Activated CD8-positive, alpha-beta memory T cell treated with anti-CD3 and anti-CD28 coated beads, Interleukin-2, amount 50 U/mL, for 4 hours (primary cell): Measurements from ENCODE around the gene MAP3K10.

Experiments used
- DNase-seq: peaks from one replicate; pipeline ENCODE4 v3.0.0-alpha.2; 2020

Gene MAP3K10

DNA sequence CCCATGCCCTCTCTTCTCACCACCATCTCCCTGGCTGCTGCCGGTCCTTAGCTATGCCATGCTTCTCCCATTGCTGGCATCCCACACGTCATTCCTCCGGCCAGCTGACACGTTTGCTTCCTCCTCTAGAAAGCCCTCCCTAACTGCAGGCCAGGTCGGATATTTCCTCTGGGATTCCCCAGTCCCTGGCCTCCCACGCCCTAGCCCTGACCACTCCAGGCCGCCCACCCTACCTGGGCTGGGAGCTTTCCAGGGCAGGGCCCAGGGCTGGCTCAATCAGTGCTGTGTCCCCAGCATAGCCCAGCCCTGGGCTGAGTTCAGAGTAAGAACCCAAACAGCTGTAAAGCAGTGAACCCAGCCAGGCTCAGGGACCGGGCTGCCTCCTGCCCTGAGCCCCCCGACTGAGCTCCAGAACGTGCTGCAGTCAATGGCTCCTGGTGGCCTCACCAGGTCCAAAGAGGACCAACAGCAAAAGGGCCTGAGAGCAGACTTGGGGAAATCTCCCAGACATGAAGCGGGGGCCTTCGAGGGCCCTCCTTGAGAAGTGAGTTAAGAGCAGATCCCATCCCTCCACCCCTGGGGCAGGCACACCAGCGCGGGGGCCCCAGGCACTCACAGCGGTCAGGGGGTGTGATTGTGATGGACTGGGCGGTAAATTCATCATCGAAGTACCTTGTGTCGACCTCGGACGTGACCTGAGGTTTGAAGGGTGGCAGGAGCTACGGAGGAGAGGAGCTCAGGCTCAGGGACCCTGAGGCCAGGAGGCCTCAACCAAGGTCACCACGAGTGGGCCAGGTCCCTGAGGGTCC lies 43.4 kb downstream of the MAP3K10 start:
- no peak for DNase-seq

DNA sequence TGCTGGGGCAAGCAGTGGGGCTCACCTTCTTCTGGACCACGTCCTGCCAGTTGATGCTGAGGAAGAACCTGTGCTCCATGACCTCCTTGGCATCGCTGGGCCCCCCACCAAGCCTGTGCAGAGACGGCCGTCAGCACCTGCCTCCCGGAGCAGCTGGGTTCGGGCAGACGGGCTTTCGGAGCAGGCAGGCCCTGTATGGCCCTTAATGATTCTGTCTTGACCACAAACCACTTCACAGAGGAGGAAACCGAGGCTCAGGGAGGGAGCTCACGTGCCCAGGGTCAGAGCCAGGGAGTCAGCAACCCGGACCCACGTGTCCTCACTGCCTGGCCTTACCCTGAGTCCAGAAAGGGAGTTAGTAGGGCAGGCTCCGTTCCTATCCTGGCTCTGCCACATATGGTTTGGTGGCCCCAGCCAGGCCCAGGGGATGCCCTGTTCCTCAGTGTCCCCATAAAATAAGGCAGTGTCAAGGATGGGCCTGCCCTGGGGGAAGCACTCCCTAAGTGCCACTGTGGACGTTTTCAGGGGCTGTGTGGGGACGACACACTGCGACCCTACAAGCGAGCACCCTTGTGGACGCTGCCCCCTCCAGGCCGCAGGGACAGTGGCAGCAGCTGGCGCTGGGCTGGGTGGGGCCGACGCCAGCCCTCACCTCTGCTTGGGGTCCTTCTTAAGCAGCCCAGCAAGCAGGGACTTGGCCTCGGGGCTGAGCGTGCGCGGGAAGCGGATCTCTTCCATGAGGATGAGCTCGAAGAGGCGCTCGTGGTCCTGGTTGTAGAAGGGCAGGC lies 44.2 kb downstream of the MAP3K10 start:
- no peak for DNase-seq

DNA sequence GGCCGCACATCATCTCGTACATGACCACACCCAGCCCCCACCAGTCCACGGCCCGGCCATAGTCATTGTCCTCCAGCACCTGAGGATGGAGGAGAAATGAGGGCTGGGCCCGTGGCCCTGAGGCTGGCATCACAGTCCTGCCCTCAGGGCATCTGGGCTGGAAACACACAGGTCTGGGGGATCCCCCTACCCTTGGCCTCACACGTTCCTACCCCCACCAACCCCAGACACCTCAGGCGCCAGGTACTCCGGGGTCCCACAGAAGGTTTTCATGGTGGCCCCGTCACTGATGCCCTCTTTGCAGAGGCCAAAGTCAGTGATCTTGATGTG lies 44.8 kb downstream of the MAP3K10 start:
- no peak for DNase-seq

DNA sequence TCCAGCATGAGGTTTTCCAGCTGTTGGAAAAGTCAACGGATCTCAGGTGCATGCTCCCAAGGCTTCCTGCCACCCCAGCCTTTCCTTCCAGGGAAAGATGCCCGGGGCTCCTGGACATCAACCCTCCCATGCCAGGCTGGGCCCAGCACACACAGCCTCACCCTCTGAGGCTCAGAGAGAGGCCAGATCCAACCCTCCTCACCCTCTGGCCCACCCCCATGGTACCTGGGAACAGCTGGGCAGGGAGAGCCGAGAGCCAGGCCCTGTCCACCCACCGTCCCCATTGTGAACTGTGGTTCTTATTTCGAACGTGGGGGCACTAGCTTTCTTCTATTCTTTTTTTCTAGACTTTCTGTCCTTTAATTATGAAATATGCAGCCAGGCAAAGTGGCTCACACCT lies 45.1 kb downstream of the MAP3K10 start:
- DNase-seq: no peak

DNA sequence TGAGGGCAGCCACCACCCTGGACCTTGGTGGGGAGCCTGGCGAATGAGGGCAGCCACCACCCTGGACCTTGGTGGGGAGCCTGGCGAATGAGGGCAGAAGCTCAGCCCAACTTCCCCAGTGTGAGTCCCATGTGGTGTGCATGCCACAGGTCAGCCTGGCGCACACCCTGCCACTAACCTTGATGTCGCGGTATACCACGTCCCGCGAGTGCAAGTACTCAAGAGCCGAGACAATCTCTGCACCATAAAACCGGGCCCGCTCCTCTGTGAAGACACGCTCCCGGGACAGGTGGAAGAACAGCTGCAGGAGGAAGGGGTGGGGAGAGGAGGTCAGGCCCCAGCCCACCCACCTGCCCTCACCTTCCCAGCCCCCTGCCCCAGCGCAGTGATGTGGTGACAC lies 46.6 kb downstream of the MAP3K10 start:
- DNase-seq: no peak

DNA sequence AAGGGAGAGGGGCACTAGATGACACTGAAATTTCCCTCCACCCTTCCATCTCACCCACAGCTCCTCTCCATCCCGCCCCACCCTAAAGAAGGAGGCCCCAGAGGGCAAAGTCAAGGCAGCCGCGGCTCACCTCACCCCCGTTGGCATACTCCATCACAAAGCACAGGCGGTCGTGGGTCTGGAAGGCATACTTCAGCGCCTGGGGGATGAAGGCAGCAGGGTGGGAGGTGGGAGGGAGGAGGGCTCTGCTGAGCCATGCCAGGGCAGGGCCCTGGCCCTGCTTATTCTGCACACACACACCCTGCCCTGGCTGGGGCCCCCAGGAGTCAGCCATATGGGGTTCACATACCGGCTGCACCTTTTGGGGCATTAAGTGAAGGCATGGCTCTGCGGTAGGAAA lies 47.5 kb downstream of the MAP3K10 start:
- no peak for DNase-seq

DNA sequence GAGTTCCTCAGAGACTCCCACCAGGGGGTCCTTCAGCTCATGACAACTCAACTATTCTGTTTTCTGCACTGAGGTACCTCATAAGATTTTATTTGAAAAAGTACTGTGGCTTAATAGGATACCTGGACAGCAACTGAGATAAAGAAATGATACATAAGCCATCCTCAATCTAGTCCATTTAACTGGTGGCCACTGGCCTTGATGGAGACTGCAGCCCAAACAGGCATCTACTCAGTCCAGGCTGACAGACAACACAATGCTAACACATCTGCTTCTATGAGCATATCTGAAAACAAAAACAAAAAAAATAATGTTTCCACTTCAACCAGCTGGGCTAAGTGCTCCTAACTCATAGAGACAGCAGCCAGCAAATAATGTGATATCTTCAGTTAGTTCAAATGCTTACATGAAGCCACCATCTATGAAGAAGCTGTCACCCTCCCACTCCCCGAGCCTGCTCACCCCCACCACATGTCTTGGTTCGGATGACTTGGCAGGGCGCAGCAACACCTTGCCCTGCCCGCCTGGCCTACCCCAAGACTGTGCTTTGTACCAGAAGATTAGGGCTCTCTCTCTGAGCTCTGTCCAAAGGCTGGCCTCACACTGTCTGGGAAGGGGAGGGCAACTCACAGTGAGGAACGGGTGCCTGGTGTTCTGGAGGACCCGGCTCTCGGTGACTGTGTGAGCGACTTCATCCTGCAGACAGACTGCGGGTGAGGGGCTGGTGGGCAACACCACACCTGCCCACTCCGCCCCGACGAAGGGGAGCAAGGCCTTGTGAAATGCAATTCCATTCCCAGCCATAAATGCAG lies 48.4 kb downstream of the MAP3K10 start:
- no peak for DNase-seq

DNA sequence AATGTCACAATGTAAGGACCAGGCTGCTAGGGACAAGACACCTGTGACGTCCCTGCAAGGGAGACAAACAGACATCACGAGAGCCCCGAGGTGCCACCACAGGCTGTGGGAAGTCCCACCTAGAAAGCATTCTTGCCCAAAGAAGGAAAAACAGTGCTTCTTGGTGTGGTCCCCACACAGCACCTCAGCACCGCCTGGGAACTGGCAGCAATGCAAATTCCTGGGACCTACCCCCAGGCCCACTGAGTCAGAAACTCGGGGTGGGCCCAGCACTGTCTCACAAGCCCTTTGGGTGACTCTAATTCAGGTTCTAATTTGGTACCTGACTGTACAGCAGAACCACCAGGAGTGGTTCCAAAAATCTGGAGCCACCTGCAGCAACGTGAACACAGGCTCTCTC lies 49.1 kb downstream of the MAP3K10 start:
- no peak for DNase-seq

DNA sequence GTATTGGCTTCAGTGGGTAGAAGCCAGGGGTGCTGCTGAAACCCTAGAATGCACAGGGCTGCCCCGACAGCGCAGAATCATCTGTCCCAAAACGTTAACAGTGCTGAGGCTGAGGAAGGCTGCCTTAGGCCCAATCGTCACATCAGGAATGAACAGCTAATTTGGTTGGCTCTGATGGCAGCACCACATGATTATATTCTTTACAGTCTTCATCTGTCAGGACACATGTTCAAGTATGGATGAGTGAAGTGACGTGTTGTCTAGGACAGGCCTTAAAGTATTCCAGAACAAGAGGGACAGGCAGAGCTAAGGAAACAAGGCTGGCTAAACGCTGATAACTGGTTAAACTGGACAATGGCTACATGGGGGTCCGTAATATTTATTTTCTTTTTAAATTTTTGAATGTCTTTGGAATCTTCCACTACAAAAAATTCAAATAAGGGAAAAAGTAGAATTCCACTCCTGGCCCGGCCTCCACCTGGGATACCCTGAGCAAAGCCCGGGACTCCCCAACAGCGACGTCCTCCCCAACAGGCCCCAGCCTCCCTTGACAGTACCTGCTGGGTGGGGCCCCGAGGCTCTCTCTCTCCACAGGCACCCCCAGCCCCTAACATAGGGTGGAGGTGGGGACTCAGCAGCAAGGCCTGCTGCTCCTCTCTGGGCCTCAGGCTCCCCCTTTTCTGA lies 50.0 kb downstream of the MAP3K10 start:
- no peak for DNase-seq

DNA sequence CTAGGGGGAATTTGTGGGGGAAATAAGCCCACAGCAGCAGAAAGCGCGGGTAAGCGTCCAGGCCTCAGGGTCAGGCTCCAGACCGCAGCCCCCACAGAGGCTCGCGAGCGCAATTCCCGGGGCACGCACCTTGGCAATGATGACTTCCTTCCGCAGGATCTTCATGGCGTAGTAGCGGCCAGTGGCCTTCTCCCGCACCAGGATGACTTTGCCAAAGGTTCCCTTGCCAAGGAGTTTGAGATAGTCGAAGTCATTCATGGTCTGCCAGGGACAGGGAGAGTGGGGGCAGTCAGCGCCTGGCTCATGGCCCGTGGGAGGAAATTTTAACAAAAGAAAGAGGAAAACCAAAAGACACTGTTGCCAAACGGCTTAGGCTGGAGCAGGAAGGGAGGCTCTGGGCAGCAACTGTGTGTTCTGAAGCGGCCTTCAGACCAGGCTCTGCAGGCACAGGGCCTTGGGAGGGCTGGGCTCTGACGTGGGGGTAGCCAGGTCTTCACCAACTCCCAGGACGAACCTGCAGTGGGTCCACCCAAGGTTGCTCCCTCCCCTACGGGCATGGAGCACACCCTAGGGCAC lies 50.7 kb downstream of the MAP3K10 start:
- DNase-seq: no peak

DNA sequence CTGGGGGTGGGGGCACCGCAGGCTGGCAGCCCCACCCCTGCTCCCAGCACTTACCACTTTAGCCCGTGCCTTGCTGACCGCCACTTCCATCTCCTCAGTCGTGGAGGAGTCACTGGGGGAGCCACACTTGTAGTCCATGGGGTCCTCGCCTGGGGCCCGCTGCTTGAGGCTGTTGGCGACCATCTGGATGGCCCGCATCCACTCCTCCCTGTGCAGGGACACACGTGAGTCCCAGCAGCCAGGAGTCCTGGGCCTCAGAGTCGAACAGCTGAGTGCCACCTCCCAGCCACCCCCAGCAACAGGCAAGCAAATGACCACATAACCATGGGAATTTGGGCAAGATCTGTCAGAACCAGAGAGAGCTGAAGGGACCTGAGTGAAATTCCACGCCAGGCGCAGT lies 51.3 kb downstream of the MAP3K10 start:
- DNase-seq: no peak

DNA sequence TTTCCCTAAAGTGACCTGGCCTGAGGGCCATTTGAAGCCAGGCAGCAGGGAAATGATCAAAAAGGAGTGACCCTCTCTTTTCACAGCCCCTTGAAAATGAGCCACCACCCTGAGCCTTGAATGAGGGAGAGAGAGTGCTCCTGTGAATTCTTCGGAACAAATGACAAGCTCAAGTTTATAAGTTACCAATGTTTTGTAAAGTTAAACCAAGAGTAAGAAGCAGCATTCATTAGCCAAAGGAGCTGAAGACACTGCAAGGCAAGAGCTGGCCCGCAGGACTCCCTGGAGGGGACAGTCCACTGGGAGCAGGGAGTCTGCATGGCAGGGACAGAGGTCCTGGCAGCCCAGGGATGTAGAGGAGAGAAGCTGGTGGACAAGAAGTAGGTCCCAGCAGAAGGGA lies 52.0 kb downstream of the MAP3K10 start:
- DNase-seq: no peak

DNA sequence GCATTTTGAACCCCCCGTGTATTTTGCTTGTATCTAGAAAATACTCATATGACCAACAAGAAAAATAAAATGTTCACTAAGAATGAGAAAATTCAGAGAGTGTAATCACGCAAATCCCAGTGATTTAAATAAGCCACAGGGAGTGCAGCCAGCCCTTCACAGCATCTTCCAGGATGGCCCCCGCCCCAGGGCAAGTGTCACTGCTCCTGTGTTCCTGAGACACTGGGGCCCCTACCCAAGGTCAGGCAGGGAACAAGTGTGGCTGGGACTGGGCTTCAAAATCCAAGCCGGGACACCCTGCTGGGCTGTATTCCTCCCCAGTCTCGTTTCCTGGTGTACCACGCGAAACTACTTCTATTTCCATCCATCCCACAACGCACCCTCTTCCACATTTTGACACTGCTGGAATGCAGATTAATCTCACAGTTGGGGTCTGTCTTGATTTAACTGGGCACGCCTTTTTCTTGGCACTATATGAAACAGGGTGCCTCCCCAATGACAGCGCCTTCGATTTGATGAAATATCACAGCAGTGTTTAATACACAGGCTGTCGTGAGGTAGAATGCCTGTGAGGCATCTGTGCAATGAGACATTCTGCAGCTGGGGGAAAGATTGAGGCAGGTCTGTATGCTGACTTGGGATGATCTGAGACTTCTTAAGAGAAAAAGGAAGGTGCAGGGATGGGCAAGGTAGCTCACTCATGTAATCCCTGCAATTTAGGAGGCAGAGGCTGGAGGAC lies 53.5 kb downstream of the MAP3K10 start:
- no peak for DNase-seq

DNA sequence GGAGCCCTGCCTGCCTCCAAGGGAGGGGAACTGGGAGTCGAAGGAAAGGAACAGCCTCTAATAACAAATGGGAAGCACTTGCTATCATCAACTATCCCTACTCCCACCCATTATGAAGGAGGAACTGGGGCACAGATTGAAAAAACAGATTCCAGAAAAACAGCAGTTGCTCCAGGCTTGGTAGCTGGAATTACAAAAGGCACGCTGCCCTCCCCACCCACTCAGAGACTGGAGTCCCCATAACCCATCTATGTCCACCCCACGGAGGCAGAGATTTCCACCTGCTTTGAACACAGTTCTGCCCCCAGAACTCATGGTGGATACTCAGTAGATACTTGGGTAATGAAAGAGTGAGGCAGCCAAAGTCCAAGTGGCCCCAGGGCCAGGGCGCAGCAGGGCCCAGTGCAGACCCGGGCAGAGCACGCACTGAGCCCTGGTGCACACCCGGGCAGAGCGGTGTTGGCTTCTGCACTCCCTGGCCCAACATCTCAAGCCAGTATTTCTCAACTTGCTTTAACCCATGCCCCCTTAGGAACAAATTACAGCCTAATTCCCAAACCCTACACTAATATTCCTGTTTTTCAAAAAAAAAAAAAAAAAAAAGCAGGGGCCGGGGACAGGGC lies 54.4 kb downstream of the MAP3K10 start:
- no peak for DNase-seq

DNA sequence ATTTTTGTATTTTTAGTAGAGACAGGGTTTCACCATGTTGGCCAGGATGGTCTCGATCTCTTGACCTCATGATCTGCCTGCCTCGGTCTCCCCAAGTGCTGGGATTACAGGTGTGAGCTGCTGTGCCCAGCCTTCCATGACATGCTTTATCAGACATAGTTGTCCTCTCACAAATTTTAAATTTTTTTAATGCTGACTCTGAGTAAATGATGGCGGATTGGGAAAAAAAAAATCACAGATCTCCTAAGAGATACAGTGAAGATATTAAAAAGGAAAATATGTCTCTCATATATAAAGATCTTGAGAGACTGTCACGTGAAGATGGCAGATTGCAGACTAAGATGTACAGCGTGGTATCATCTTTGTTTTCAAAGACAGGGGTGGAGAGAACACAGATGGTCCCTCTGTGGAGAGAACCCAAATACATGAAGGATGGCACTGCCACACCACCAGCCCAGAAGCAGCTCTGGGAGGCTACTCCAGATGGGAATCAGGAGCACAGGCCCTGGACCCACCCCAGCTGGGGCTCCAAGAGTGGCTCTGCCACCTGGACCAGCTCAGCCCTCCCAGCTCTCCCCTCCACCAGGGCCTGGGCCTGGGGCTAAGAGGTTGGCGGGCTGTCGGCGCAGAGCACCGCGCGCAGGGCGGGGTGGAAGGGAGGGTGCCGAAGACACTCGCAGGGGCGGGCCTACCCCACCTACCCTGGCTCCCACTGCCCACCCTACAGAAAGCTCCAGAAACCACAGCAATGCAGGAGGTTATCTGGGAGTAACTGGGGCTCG lies 55.3 kb downstream of the MAP3K10 start:
- DNase-seq: no peak

DNA sequence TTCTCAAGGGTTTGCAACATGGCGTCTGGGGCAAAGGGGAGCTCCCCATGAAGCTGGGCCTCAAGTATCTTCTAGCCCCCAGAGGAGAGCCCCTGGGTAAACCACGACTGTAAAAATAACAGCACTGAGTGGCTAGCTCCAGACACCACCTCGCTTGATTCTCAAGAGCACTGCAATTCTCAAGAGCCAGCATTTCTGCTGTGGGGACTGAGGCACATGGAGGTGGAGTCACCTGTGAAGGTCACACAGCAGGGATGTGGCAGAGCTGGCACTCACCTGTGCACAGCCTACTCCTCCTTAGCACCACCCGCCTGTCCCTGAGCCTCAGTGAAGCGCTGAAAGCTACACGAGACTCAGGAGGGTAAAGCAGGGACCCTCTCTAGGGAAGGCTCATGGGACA lies 56.0 kb downstream of the MAP3K10 start:
- no peak for DNase-seq

DNA sequence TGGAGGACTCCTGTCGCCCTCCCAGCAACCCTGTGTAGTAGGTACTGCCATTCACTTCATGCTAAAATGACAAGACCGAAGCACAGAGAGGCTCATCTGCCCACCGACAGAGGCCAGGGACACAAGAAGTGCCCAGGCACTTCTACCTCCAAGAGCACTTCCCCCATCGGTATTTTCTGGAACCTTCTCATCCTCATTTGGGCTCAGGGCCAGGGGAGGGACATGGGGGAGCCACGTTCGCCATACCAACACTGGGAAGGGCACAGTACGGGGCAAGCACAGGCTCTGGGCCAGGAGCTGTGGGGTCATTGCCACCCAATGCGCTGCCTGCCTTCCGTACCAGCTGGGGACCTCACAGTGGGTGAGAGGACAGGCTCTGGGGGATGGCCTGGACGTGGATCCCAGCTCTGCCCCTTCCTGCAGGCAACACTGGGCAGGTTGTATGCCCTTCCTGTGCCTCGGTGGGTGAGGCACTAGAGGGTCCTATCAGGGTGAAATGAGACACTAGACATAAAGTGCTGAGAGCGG lies 56.6 kb downstream of the MAP3K10 start:
- DNase-seq: no peak

DNA sequence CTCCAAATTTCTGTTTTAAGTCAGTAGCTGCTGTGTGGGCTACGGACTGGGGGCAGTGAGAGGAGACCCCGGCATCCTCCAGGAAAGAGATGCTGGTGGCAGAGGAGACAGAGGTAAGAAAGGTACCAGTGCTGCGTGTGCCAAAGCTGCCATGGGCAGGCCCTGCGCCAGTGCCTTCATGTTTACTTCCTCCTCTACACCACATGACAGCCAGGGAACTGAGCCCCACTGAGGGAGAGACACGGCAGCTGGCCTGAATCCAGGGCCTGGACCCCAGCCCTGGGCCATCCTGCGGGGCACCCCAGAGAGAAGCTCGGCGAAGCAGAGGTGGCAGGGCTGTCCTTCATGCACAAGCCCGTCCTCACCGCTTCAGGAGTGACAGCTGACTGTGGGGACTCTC lies 58.0 kb downstream of the MAP3K10 start:
- DNase-seq: no peak

DNA sequence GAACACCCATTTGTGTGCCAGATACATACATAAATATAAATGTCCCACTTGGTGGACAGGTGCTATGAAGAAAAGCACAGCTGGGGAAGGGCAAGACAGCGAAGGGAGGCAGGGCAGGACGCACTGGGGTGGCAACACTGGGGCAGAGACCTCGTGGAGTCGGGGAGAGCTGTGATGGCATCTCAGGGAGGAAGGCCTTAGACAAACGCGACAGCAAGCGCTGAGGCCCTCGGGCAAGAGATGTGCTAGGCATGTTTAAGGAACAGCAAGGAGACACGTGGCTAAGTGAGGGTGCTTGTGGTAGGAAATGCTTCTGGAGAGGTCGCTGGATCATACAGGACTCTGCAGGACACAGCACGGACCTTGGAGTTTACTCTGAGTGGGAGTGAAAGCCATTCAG lies 58.6 kb downstream of the MAP3K10 start:
- no peak for DNase-seq

DNA sequence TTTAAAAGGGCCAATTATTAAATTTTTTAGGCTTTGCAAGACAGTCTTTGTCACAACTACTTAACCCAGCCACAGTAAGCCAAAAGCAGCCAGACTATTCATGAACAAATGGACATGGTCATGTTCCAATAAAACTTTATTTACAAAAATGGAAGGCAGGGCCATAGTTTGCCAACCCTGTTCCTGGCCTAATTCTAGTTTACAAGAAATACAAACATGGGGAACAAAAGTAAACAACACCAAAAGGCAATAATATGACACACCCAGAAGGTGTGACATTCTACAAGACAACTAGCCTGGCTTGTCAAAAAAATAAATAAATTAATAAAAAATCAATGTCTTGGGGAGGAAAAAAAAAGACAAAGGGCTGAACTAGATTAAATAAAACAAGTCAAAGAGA lies 60.0 kb downstream of the MAP3K10 start:
- DNase-seq: no peak

DNA sequence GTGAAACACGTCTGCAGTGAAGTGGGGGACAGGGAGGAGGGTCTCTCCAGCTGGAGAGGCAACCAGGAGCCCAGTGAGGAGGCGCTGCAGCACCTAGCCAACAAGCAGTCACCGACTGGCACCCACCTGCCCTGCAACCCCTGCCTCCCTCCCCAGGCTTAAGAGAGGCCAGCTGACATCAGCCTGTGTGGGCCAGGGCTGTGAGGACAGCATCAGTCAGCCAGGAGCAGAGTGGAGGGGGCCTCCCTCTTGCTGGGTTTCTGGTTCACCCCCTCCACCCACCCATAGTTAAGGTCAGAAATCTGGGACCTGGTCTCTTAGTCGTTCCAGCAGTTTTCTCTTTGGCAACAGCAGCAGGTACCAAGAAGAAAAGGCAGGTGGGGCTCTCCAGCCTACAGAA lies 60.8 kb downstream of the MAP3K10 start:
- DNase-seq: no peak
